D721Med (cell line): ENCODE results near the gene TDRD10.
"Not testable (repeated sequence)": the region's sequence is repeated elsewhere in the genome, so short reads cannot be mapped to it uniquely, and the experiment has no call there.

Source experiments
- DNase-seq: peaks from one replicate; pipeline ENCODE4 v3.0.0; 2011; ENCODE audit warnings: low spot score; ENCODE audit not compliant: insufficient read length
- FAIRE-seq: peaks from 2 replicates; lab custom pipeline; 2011; peaks lifted over from hg19 to GRCh38; lab: Jason Lieb, UNC
- CTCF ChIP-seq: IDR thresholded peaks from 2 replicates; pipeline ENCODE4 v1.5.1; 2012; ENCODE audit warnings: mild to moderate bottlenecking, control low read depth; ENCODE audit not compliant: insufficient read depth; ENCODE audit errors: missing control alignments

The TDRD10 gene

GRCh38 chr1:154479764-154480421, 22.1 kb upstream of the TDRD10 start:
- FAIRE-seq (peak; percentile 82), DNase-seq (no peak)
- TF ChIP-seq CTCF: peak; percentile 100

- TF ChIP-seq CTCF: no peak
- FAIRE-seq (no peak), DNase-seq (no peak)
Measured at GRCh38 chr1:154481053-154481452, 21.0 kb upstream of the TDRD10 start.

- no peak for TF ChIP-seq CTCF
- DNase-seq (no peak), FAIRE-seq (no peak)
Measured at GRCh38 chr1:154483941-154484803, 17.8 kb upstream of the TDRD10 start.

- no peak for DNase-seq
- no peak for FAIRE-seq
- no peak for TF ChIP-seq CTCF
Measured at GRCh38 chr1:154485106-154485505, 16.9 kb upstream of the TDRD10 start.

GRCh38 chr1:154485910-154486496, 16.0 kb upstream of the TDRD10 start:
- FAIRE-seq (no peak), DNase-seq (no peak)
- no peak for TF ChIP-seq CTCF

GRCh38 chr1:154486756-154487155, 15.3 kb upstream of the TDRD10 start:
- DNase-seq, FAIRE-seq: not testable (repeated sequence)

- no peak for TF ChIP-seq CTCF
- DNase-seq (no peak), FAIRE-seq (no peak)
Measured at GRCh38 chr1:154488922-154489321, 13.1 kb upstream of the TDRD10 start.
